ENCODE results near the gene TMEM186. TPM values are rescaled to one million over a fixed set of nuclear protein-coding genes. Genes with fewer than 3 reads are reported as not detected.
"Not testable (repeated sequence)": the region's sequence is repeated elsewhere in the genome, so short reads cannot be mapped to it uniquely, and the experiment has no call there.

TMEM186 gene
- total and polyA plus RNA-seq, 8 donors, result 2.7 to 9.3 (median 4.4) TPM

DNA sequence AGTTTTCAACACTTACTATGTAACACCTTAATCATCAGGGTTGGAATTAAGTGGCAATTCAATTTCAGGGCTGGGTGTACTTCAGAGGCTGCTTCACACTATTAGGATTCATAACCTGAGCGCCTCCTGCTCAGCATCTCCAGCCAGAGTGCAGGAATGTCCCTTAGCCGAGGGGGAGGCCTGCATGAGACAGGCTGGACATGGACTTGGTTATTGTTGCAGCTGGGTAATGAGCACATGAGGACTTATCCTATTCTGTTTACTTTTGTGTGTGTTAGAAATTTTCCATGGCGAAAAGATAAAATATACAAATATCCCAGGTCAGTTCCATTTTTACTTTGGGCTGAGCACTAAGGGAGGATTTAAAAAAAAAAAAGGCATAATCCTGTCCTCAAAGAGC lies 10.6 kb upstream of the TMEM186 start:
- TF ChIP-seq, protein P1, sequence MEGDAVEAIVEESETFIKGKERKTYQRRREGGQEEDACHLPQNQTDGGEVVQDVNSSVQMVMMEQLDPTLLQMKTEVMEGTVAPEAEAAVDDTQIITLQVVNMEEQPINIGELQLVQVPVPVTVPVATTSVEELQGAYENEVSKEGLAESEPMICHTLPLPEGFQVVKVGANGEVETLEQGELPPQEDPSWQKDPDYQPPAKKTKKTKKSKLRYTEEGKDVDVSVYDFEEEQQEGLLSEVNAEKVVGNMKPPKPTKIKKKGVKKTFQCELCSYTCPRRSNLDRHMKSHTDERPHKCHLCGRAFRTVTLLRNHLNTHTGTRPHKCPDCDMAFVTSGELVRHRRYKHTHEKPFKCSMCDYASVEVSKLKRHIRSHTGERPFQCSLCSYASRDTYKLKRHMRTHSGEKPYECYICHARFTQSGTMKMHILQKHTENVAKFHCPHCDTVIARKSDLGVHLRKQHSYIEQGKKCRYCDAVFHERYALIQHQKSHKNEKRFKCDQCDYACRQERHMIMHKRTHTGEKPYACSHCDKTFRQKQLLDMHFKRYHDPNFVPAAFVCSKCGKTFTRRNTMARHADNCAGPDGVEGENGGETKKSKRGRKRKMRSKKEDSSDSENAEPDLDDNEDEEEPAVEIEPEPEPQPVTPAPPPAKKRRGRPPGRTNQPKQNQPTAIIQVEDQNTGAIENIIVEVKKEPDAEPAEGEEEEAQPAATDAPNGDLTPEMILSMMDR (IDR thresholded peaks at IDR 0.05), result no peak
- H3K4me3 ChIP-seq, result no peak overlapping the region
- peaks cover 0 to 2% (median 0%) of the 10 kb centered on the region in 3 donors for H3K4me1 ChIP-seq
- intact Hi-C loops (cut with DNase I), result no loop called here
- DNase-seq (no peak), FAIRE-seq (no peak), ATAC-seq (peak; percentile 45 to 71 (median 46))
- peaks cover 4 to 90% (median 57%) of the 10 kb centered on the region in 3 donors for H3K36me3 ChIP-seq
- WGBS, 2 donors, result 60 to 62% methylated on average over 3 of the region's 3 CpGs
- no peaks in the 10 kb centered on the region for H3K27me3 ChIP-seq
- H3K27ac ChIP-seq, result no peak overlapping the region
- no peaks in the 10 kb centered on the region for H3K9me3 ChIP-seq

DNA sequence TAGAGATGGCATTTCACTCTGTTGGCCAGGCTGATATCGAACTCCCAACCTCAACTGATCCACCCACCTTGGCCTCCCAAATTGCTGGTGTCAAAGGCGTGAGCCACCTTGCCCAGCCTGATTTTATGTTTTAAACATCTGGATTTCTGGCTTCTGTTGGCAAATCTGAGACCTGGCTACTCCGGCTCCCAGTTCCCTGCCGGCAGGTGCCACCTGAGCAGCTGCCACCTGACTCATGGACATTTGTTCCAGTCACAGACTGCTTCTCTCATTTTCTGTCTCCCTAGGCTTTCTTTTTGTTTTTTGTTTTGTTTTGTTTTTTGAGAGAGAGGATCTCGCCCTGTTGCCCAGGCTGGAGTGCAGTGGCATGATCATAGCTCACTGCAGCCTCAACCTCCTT lies 9.8 kb upstream of the TMEM186 start:
- peaks cover 4 to 90% (median 52%) of the 10 kb centered on the region in 3 donors for H3K36me3 ChIP-seq
- intact Hi-C loops (cut with DNase I), result no loop called here
- no peak overlapping the region for H3K4me3 ChIP-seq
- H3K9me3 ChIP-seq, result no peaks in the 10 kb centered on the region
- peaks cover 0 to 2% (median 0%) of the 10 kb centered on the region in 3 donors for H3K4me1 ChIP-seq
- 58 to 63% methylated on average over 5 of the region's 5 CpGs for WGBS, 2 donors
- ATAC-seq (peak; percentile 35 to 56 (median 48)), DNase-seq (no peak), FAIRE-seq (no peak)
- no peaks in the 10 kb centered on the region for H3K27me3 ChIP-seq
- no peak overlapping the region for H3K27ac ChIP-seq
- TF ChIP-seq, protein P1 (IDR thresholded peaks at IDR 0.05), result no peak

DNA sequence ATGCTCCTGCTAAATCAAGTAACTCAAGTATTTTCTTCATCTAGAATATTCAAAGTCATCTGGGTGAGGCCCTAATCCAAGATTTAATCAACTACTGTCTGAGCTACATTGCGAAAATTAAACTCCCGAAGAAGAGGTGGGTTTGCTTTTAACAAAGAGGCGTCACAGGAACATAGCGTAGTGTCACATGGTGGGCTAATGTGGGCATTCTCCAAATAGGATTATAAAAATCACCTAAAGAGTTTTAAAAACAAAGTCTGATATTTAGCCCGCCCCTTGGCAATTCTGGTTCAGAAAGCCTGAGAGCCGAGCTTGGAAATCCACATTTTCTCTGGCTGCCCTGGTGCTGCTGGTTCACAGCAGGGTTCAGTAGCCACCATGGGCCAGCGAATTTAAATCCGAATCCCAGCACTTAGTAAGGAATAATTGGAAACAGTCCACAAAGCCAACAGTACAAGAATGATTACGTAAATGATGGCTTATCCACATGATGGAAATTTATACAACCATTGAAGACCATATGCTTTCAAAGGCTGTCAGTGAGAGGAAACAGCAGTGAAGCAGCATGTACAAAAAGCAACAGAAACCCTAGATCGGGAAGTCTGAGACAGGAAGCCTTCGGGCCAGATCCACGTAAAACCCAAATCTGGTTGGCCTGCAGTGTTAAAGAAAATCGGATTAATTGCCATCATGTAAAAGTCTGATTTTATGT lies 9.0 kb upstream of the TMEM186 start:
- H3K9me3 ChIP-seq, result no peaks in the 10 kb centered on the region
- DNase-seq, result no peak
- intact Hi-C loops (cut with DNase I), result no loop called here
- no peak overlapping the region for H3K4me3 ChIP-seq
- TF ChIP-seq, protein P1 (IDR thresholded peaks at IDR 0.05), result no peak
- peak in 3 of 4 donors; percentile 13 to 31 (median 26) for ATAC-seq
- H3K27me3 ChIP-seq, result no peaks in the 10 kb centered on the region
- H3K36me3 ChIP-seq, result peaks cover 0 to 90% (median 47%) of the 10 kb centered on the region in 3 donors
- 69 to 71% methylated on average over 13 of the region's 13 CpGs for WGBS, 2 donors
- no peak overlapping the region for H3K27ac ChIP-seq
- H3K4me1 ChIP-seq, result peaks cover 0 to 6% (median 5%) of the 10 kb centered on the region in 3 donors
- FAIRE-seq, result no peak

DNA sequence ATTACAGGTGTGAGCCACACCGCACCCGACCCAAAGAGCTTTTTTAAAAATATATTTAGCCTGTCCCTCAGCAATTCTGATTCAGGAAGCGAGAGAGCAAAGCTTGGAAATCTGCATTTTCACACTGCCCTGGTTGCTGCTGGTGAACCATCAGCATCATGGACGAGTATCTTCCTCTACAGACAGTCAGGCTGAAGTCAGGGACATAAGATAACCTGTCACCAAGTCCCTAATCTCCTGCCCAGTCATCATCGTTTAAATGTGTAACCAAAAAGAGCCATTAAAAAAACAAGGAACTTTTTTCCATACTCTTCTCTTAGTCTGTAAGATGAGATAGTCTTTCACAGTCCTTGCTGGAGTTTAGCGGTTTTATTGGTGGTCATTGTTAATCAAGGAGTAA lies 6.9 kb upstream of the TMEM186 start:
- DNase-seq (no peak), ATAC-seq (no peak), FAIRE-seq (no peak)
- Histone ChIP-seq H3K27me3 (no peaks in the 10 kb centered on the region), H3K36me3 (peaks cover 0 to 70% (median 47%) of the 10 kb centered on the region in 3 donors), H3K4me3 (no peak overlapping the region), H3K27ac (no peak overlapping the region), H3K4me1 (peaks cover 8 to 25% (median 16%) of the 10 kb centered on the region in 3 donors), H3K9me3 (no peaks in the 10 kb centered on the region)
- 80 to 82% methylated on average over 6 of the region's 6 CpGs for whole genome bisulfite sequencing, 2 donors
- TF ChIP-seq, protein P1 (IDR thresholded peaks at IDR 0.05), result no peak
- intact Hi-C loops (cut with DNase I), result no loop called here

DNA sequence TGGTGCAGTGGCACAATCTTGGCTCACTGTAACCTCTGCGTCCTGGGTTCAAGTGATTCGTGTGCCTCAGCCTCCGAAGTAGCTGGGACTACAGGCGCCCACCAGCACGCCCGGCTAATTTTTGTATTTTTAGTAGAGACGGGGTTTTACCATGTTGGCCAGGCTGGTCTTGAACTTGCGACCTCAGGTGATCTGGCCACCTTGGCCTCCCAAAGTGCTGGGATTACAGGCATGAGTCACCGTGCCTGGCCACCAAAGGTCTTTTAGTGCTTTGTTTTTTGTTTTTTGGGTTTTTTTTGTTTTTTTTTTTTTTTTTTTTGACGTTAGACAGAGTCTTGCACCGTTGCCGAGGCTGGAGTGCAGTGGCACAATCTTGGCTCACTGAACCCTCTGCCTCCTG lies 6.3 kb upstream of the TMEM186 start:
- not testable (repeated sequence) for DNase-seq, ATAC-seq

More for the DNA sequence above, 6.3 kb upstream of the TMEM186 start:
- H3K27ac ChIP-seq; H3K27me3 ChIP-seq; intact Hi-C loops (cut with DNase I); H3K9me3 ChIP-seq; FAIRE-seq; H3K4me3 ChIP-seq: not testable (repeated sequence)
- Histone ChIP-seq H3K4me1 (peaks cover 10 to 30% (median 21%) of the 10 kb centered on the region in 3 donors), H3K36me3 (peaks cover 0 to 66% (median 43%) of the 10 kb centered on the region in 3 donors)
- WGBS, 2 donors, result 89 to 90% methylated on average over 12 of the region's 12 CpGs

Measured in pancreas (tissue), 10 donors.